T-cell (primary cell): ENCODE results near the gene TFCP2L1. TPM values are rescaled to one million over a fixed set of nuclear protein-coding genes. Genes with fewer than 3 reads are reported as not detected.
"Not testable (repeated sequence)": the region's sequence is repeated elsewhere in the genome, so short reads cannot be mapped to it uniquely, and the experiment has no call there.

Experiments
- ATAC-seq, 4 experiments: fragments of 200-7000 bp in 3 of 4; fragments of 150-1000 bp in 1 of 4; cut with Tn5 transposase; replicated peaks in 1 of 4; 1 replicate in 3 of 4; 2 replicates in 1 of 4; pipeline ENCODE4 v1.10.0; 2021; ENCODE audit warnings: moderate library complexity in 3 of 4, mild to moderate bottlenecking in 2 of 4, moderate number of reproducible peaks in 1 of 4
- CTCF ChIA-PET, 2 donors: fragments of 300-600 bp; sonication (Branson Sonifier 250); formaldehyde crosslinking; loops; one replicate each; lab custom pipeline; 2022; ENCODE audit warnings: antibody characterized with exemption in 2 of 2; lab: Charles Lee
- POLR2A ChIA-PET, 2 donors: fragments of 300-600 bp; sonication (Branson Sonifier 250); formaldehyde crosslinking; loops; one replicate each; lab custom pipeline; 2022; ENCODE audit warnings: antibody characterized with exemption in 2 of 2; lab: Charles Lee
- DNase-seq, 35 experiments: peaks; one replicate each; pipeline versions ENCODE4 v3.0.0 to v3.0.0-alpha.2; 2013 to 2023
- H3K27ac ChIP-seq: one replicate; pipeline ENCODE4 v1.5.1; 2013; ENCODE audit warnings: low read length
- H3K27me3 ChIP-seq, 2 experiments: replicated peaks in 1 of 2; 1 replicate in 1 of 2; 2 replicates in 1 of 2; pipeline versions ENCODE4 v1.6.1 to v1.7.0; 2013; ENCODE audit warnings: low read length in 1 of 2, mixed read lengths in 1 of 2; ENCODE audit not compliant: control insufficient read depth in 2 of 2, insufficient read depth in 2 of 2; ENCODE audit errors: extremely low read depth in 1 of 2
- H3K36me3 ChIP-seq, 2 donors: 1 replicate in 1 of 2; 2 replicates in 1 of 2; pipeline versions ENCODE4 v1.6.1 to v1.7.0; 2013; ENCODE audit warnings: low read length in 1 of 2; ENCODE audit not compliant: control insufficient read depth in 2 of 2, insufficient read depth in 1 of 2; ENCODE audit errors: extremely low read depth in 1 of 2
- H3K4me1 ChIP-seq, 2 experiments: 1 replicate in 1 of 2; 2 replicates in 1 of 2; pipeline versions ENCODE4 v1.6.1 to v1.7.0; 2013; ENCODE audit warnings: low read length in 2 of 2, mixed read lengths in 1 of 2; ENCODE audit not compliant: insufficient read depth in 2 of 2, control insufficient read depth in 1 of 2; ENCODE audit errors: extremely low read depth in 1 of 2
- H3K4me3 ChIP-seq, 2 donors: 1 replicate in 1 of 2; 2 replicates in 1 of 2; pipeline versions ENCODE4 v1.5.1 to v1.7.0; 2013; ENCODE audit warnings: mild to moderate bottlenecking in 2 of 2, low read length in 1 of 2, moderate library complexity in 1 of 2; ENCODE audit not compliant: control insufficient read depth in 1 of 2; ENCODE audit errors: extremely low read depth in 1 of 2
- H3K9me3 ChIP-seq: 2 replicates; pipeline ENCODE4 v1.7.0; 2013
- H3K27ac Mint-ChIP-seq, 2 donors: one replicate each; pipeline ENCODE4 v1.8.0; 2020 to 2021; ENCODE audit warnings: mild to moderate bottlenecking in 2 of 2, mixed read lengths in 2 of 2
- H3K27me3 Mint-ChIP-seq, 2 donors: one replicate each; pipeline ENCODE4 v1.8.0; 2021 to 2022; ENCODE audit warnings: mixed read lengths in 2 of 2
- H3K36me3 Mint-ChIP-seq: one replicate; pipeline ENCODE4 v1.8.0; 2021; ENCODE audit warnings: mixed read lengths
- H3K4me1 Mint-ChIP-seq, 3 donors: one replicate each; pipeline ENCODE4 v1.8.0; 2020 to 2022; ENCODE audit warnings: mixed read lengths in 3 of 3, mild to moderate bottlenecking in 1 of 3
- H3K4me3 Mint-ChIP-seq, 3 donors: one replicate each; pipeline ENCODE4 v1.8.0; 2020 to 2022; ENCODE audit warnings: mild to moderate bottlenecking in 3 of 3, mixed read lengths in 3 of 3, moderate library complexity in 3 of 3
- H3K9me3 Mint-ChIP-seq, 3 donors: one replicate each; pipeline ENCODE4 v1.8.0; 2020 to 2022; ENCODE audit warnings: mixed read lengths in 3 of 3
- WGBS: methylation state at CpG from one replicate; pipeline ENCODE4 v1.1.5; 2013; ENCODE audit warnings: missing lambda C conversion rate; ENCODE audit not compliant: insufficient coverage; 5-methylcytosine and 5-hydroxymethylcytosine counted together
- total RNA-seq, 35 experiments: library from RNA in 6 of 35; stranded (reverse) in 6 of 35; fragments of 120-200 nt in 1 of 35; gene quantifications; one replicate each; pipeline versions ENCODE4 v1.2.1 to v1.2.4 and lab custom pipeline; 2013 to 2026

The TFCP2L1 gene
- total RNA-seq, 5 donors from 2014 or later (not counting 1 experiment from before 2014, with no cell fraction given), result 0.18 to 1.0 (median 0.70) TPM

- H3K4me1 ChIP-seq, result no peaks in the 10 kb centered on the region
- peak in 1 of 4 experiments; percentile 19 for ATAC-seq
- no peak overlapping the region for H3K27ac Mint-ChIP-seq
- ChIA-PET CTCF (no interaction called here), POLR2A (no interaction called here)
- H3K9me3 ChIP-seq, result no peaks in the 10 kb centered on the region
- H3K27ac ChIP-seq, result no peak overlapping the region
- H3K27me3 Mint-ChIP-seq, result peaks cover 34 to 36% of the 10 kb centered on the region in 2 donors
- no peaks in the 10 kb centered on the region for H3K36me3 ChIP-seq
- no peaks in the 10 kb centered on the region for H3K36me3 Mint-ChIP-seq
- no peaks in the 10 kb centered on the region for H3K27me3 ChIP-seq
- no peak overlapping the region for H3K4me3 ChIP-seq
- no peak overlapping the region for H3K4me3 Mint-ChIP-seq
- DNase-seq, result peak in 14 of 35 experiments; percentile 2 to 60 (median 24)
- no CpG with 5 or more reads among the region's 3 CpGs for WGBS
- peaks cover 0 to 10% (median 1%) of the 10 kb centered on the region in 3 donors for H3K4me1 Mint-ChIP-seq
- peaks cover 0 to 9% (median 4%) of the 10 kb centered on the region in 3 donors for H3K9me3 Mint-ChIP-seq
These were observed 24.8 kb upstream of the TFCP2L1 start for GRCh38 chr2:121309801-121310200.

- Histone ChIP-seq H3K27me3 (no peaks in the 10 kb centered on the region), H3K36me3 (no peaks in the 10 kb centered on the region), H3K4me3 (no peak overlapping the region), H3K4me1 (no peaks in the 10 kb centered on the region), H3K9me3 (no peaks in the 10 kb centered on the region), H3K27ac (no peak overlapping the region)
- Mint-ChIP-seq H3K27ac (no peak overlapping the region), H3K4me3 (no peak overlapping the region), H3K9me3 (peaks cover 0 to 9% (median 4%) of the 10 kb centered on the region in 3 donors), H3K36me3 (no peaks in the 10 kb centered on the region), H3K27me3 (peaks cover 35 to 41% of the 10 kb centered on the region in 2 donors), H3K4me1 (peaks cover 0 to 10% (median 1%) of the 10 kb centered on the region in 3 donors)
- no peak for DNase-seq
- ChIA-PET CTCF (no interaction called here), POLR2A (no interaction called here)
- ATAC-seq, result no peak
These were observed 24.3 kb upstream of the TFCP2L1 start for GRCh38 chr2:121309323-121309722.

GRCh38 chr2:121307048-121307447, 22.0 kb upstream of the TFCP2L1 start:
- no CpG with 5 or more reads among the region's 2 CpGs for WGBS
- ATAC-seq, result no peak

GRCh38 chr2:121304941-121305340, 19.9 kb upstream of the TFCP2L1 start:
- Histone ChIP-seq H3K9me3 (no peaks in the 10 kb centered on the region), H3K27me3 (peaks cover 0 to 6% of the 10 kb centered on the region in 2 experiments), H3K4me1 (no peaks in the 10 kb centered on the region), H3K27ac (no peak overlapping the region), H3K36me3 (no peaks in the 10 kb centered on the region), H3K4me3 (no peak overlapping the region)
- ChIA-PET CTCF (no interaction called here), POLR2A (interaction anchor here in 1 of 2 donors (0.7 kb wide), 1 partner anchor 8 kb away, joined by 4 read pairs; no protein-coding TSS in a partner anchor)
- Mint-ChIP-seq H3K27ac (no peak overlapping the region), H3K9me3 (peaks cover 0 to 9% (median 4%) of the 10 kb centered on the region in 3 donors), H3K4me1 (peaks cover 0 to 10% (median 1%) of the 10 kb centered on the region in 3 donors), H3K27me3 (peaks cover 48 to 62% of the 10 kb centered on the region in 2 donors), H3K36me3 (no peaks in the 10 kb centered on the region), H3K4me3 (no peak overlapping the region)
- 80% methylated on average over 1 of the region's 2 CpGs for WGBS
- ATAC-seq, result no peak
- no peak for DNase-seq

More at GRCh38 chr2:121307048-121307447, 22.0 kb upstream of the TFCP2L1 start:
- Histone ChIP-seq H3K9me3 (no peaks in the 10 kb centered on the region), H3K4me3 (no peak overlapping the region), H3K27me3 (peaks cover 0 to 6% of the 10 kb centered on the region in 2 experiments), H3K36me3 (no peaks in the 10 kb centered on the region), H3K4me1 (no peaks in the 10 kb centered on the region), H3K27ac (no peak overlapping the region)
- ChIA-PET CTCF (no interaction called here), POLR2A (no interaction called here)
- Mint-ChIP-seq H3K36me3 (no peaks in the 10 kb centered on the region), H3K4me1 (peaks cover 0 to 10% (median 1%) of the 10 kb centered on the region in 3 donors), H3K27ac (no peak overlapping the region), H3K27me3 (peaks cover 43 to 56% of the 10 kb centered on the region in 2 donors), H3K9me3 (peaks cover 0 to 9% (median 4%) of the 10 kb centered on the region in 3 donors), H3K4me3 (no peak overlapping the region)
- DNase-seq, result no peak

GRCh38 chr2:121303531-121304263, 18.7 kb upstream of the TFCP2L1 start:
- H3K9me3 ChIP-seq, result no peaks in the 10 kb centered on the region
- peaks cover 0 to 6% of the 10 kb centered on the region in 2 experiments for H3K27me3 ChIP-seq
- Mint-ChIP-seq H3K27ac (no peak overlapping the region), H3K36me3 (no peaks in the 10 kb centered on the region), H3K9me3 (peaks cover 0 to 6% (median 4%) of the 10 kb centered on the region in 3 donors), H3K4me3 (no peak overlapping the region), H3K4me1 (peaks cover 0 to 3% (median 0%) of the 10 kb centered on the region in 3 donors), H3K27me3 (peaks cover 41 to 56% of the 10 kb centered on the region in 2 donors)
- no peak overlapping the region for H3K4me3 ChIP-seq
- ChIA-PET POLR2A (no interaction called here), CTCF (no interaction called here)
- no peak for ATAC-seq
- H3K4me1 ChIP-seq, result no peaks in the 10 kb centered on the region
- 88% methylated on average over 2 of the region's 2 CpGs for WGBS
- no peaks in the 10 kb centered on the region for H3K36me3 ChIP-seq
- no peak for DNase-seq
- H3K27ac ChIP-seq, result no peak overlapping the region

GRCh38 chr2:121301190-121301589, 16.2 kb upstream of the TFCP2L1 start:
- DNase-seq, POLR2A ChIA-PET, H3K4me1 Mint-ChIP-seq, H3K27ac Mint-ChIP-seq, CTCF ChIA-PET, H3K36me3 ChIP-seq, H3K4me3 ChIP-seq, H3K4me1 ChIP-seq, ATAC-seq, H3K27me3 ChIP-seq, H3K9me3 ChIP-seq, H3K4me3 Mint-ChIP-seq, H3K9me3 Mint-ChIP-seq, H3K27ac ChIP-seq, H3K36me3 Mint-ChIP-seq: not testable (repeated sequence)
- H3K27me3 Mint-ChIP-seq, result peaks cover 20 to 36% of the 10 kb centered on the region in 2 donors
